HG02759 (cell line): ENCODE measurements around the gene LATS2.

Experiments
- ATAC-seq: cut with Tn5 transposase; IDR thresholded peaks from one replicate; pipeline ENCODE4 v1.9.1; 2021; ENCODE audit warnings: mild to moderate bottlenecking, moderate library complexity; ENCODE audit not compliant: unreplicated experiment

Gene LATS2

GRCh38 chr13:21020176-21020575 lies 41.2 kb downstream of the LATS2 start:
- no peak for ATAC-seq

DNA sequence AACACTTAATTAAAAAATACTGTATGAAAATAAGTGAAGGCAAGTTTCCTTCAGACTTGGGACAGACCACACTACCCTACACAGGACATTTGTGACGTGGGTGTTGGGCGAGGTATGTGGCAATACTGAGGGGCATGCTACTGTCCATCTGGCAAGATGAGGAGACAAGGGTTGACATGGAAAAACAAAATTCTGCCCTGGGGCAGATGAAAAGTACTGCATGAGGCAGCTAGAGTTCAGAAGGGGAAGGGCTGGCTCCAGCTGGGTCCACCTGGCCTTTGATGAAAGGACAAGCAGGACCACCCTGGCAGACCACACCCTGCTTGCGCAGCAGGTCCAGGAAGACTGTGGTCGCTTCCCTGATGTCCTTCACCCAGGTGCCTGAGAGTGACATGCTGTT lies 43.2 kb downstream of the LATS2 start:
- no peak for ATAC-seq

DNA sequence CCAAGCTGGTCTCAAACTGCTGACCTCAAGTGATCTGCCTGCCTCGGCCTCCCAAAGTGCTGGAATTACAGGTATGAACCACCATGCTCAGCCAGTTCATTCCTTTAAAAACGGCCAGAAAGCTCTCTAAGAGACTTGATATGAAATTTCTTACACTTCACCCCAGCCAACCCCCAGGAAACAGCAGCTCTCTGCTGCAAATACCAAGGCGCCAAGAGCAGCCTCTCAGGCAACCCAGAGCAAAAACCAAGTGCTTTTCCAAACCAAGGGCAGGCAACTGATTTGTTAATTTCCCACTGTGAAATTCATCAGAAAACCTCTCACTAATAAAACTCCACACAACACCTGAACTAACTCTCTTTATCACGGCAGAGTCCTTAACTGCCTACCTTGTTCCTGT lies 44.9 kb downstream of the LATS2 start:
- no peak for ATAC-seq

DNA sequence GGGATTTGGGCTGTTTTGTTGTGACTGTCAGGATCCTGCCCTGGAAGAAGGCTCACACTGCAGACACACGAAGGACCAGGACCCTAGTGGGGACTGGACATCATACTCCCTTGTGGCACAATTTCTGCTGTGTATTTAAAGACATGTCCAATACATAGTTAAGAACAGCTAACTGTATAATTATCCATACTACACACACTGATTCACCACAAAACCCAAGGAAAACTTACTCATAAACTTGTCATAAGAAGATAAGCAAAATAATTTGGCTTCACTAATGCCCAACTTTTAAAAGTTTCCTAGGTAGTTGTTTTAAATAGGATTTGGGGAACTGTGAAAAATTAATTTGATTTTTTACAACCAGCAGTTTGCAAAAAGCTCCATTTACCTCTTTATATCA lies 46.1 kb downstream of the LATS2 start:
- ATAC-seq = no peak

DNA sequence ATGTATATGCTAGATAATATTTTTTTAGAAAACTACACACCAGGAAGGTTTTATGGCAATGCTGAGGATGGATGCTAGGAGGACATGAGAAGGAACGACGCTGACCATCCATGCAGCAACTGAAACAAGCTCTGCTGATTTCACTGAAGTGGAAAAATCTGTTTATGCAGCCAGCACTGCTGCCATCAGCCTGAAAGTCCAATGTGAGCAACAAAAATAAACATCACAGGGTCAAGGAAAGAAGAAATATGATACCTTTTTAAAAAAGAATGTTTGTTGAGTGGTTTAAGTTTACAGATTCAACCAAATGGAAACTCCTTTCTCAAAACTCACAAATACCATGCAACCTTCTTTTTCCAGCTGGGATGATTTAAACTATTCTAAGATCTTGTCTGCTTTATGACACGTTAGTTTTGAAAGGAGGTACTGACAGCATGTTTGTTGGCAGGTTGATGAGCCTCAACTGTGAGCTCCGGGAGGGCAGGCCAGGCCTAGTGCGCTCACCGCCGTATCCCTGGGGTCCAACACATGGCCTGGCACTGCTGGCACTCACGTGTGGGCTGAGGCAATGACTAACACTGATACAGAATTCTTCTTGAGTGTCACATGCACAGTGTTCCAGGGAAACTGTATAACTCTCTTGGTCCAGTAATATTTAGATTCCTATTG lies 46.8 kb downstream of the LATS2 start:
- no peak for ATAC-seq

GRCh38 chr13:21014139-21014501 lies 47.3 kb downstream of the LATS2 start:
- ATAC-seq = no peak

GRCh38 chr13:21013682-21014038 lies 47.7 kb downstream of the LATS2 start:
- no peak for ATAC-seq

DNA sequence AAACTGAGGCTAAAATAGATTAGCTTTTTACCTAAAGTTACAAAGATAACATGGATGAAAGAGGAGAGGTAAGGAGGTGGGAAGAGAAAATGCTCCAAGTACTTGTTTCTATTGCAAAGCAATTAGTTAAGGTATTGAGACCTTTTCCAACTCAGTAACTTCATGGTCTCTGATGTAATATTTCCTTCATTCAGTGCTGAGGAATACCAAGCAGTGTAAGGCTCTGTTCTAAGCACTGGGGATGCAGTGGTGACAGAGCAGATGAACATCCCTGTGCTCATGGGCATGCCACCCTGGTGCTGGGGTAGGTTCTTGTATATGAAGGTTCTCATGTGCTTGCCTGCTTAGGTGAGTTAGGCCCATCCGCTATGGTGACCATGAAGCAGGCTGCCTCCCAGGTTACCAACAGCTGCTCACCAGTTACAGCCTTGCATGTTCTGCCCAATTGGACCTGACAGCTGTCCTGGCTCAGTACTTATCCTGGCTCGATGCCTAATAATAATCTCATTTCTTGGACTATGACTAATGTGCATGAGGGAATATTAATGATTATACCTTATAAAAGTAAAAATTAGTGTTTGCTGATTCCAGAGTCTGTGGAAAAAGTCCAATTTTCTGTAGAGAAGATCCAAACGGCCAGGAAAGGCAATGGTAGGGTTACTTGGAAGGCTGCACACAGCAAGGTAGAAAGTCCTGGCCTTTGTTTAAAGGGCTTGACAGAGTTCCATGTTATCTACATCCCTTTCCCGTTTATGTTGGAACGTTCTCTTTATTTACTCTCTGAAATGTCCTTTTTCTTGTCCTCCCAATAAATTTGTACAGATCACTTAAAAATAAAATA lies 48.3 kb downstream of the LATS2 start:
- no peak for ATAC-seq

DNA sequence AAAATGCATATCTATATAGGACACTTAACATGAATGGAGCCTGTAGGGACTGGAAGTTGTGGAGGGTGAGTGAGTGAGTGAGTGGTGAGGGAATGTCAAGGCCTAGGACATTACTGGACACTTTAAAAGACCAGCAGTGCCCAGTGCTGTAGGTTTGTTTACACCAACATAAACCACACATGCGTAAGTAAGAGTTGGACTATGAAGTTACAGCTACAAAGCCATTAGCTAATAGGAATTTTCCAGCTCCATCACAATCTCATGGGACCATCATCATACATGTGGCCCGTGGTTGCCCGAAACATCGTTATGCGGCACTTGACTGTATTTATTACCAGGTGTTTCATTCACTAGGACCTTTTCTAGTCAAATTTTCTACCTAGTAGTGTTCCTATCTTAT lies 49.2 kb downstream of the LATS2 start:
- ATAC-seq = no peak

- ATAC-seq = no peak
Measured at GRCh38 chr13:21011378-21011777, 50.0 kb downstream of the LATS2 start.

- no peak for ATAC-seq
Measured at GRCh38 chr13:21010621-21011020, 50.8 kb downstream of the LATS2 start.

- no peak for ATAC-seq
Measured at GRCh38 chr13:21009036-21009435, 52.4 kb downstream of the LATS2 start.

- ATAC-seq = no peak
Measured at GRCh38 chr13:21008026-21008425, 53.4 kb downstream of the LATS2 start.

DNA sequence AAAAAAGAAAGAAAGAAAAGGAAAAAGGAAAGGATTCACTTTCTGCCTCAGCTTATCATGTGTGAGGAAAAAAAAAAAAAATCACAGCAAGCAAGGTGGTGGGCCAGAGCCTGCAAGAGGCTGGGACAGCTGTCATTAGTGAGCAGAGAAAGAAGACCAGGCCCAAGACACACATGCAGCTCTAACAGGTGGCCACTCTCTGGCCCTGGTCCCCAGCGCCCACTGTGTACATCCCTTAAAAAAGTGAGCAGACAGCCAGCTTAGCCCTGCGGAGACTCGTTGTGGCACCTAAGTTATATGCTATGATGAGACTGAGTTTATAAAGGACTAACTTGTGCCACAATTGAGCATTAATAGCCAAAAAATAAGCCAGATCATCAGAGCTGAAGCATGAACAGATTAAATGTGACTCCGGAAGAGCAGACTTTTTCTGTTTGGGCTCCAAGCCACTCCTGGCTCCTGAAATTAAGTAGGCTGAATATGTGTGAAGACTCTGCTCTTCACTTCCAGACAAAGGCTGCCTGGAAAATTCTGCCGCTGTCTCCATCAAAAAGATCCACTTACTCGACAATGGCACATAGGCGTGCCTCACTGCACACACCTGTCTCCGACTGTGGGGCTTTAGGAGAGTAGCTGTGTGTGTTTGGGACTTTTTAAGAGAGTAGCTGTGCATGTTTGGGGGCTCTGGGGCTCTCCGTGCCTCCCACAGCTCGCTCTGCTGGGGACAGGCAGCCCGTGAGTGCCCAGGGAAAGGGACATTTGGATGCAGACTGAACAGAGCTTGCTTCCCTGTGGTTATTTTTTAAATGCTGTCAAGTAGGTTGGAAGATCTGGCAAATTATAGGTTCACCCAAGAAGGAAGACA lies 55.0 kb downstream of the LATS2 start:
- ATAC-seq = no peak

DNA sequence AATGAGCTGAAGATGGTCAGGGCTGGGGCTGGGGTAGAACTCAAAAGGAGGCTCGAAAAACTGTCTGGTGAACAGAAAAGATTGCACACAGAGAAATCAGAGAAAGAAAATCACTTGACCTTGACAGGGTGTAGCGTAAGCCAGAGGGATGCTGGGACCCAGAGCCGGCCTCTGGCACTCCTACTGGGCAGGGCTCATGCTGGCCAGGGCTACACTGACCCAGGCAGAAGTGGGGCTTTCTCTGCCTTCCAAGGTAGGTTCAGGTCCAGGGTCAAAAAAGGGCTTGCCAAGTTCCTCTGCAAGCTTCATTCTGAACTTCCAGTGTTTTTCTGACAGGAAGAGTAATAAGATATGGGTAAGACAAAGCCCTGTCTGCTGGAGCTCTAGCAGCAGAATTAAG lies 56.2 kb downstream of the LATS2 start:
- no peak for ATAC-seq

DNA sequence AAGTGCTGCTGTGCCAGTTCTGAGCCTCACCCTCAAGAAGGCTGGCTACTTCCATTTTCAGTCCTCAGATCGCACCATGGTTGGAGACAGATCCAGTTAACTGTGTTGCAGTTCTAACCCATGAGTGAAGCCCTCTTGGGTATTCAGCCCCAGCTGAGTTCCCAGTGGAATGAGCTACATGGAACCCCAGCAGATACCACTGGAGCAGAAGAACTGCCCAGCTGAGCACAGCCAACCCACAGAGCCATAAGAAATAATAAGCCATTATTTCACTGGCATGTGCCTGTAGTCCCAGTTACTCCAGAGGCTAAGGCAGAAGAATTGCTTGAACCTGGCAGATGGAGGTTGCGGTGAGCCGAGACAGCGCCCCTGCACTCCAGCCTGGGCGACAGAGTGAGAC lies 59.9 kb downstream of the LATS2 start:
- no peak for ATAC-seq

DNA sequence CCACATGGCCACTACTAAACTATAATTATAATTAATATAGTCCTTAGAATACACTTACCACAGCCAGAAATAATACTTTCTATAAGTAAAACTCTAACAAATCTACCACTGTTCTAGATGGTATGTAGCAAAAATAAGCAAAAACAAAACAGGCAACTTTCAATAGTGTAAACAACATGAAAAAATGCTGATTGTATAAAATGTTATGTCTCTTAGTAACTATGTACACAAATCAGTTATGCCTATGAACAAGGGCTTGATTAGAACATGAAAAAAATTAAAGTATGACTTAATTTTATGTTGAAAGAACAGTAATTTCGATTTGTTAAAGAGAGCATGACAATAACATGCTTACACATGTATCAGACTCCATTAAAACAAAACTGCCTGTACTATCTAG lies 60.7 kb downstream of the LATS2 start:
- ATAC-seq = no peak

GRCh38 chr13:20998649-20999415 lies 62.6 kb downstream of the LATS2 start:
- ATAC-seq = no peak

- ATAC-seq = no peak
Measured at GRCh38 chr13:20997301-20998161, 63.9 kb downstream of the LATS2 start.

GRCh38 chr13:20995245-20995838 lies 66.0 kb downstream of the LATS2 start:
- no peak for ATAC-seq
